GM19467 (cell line): ENCODE measurements around the gene IL11.

Experiments used
- ATAC-seq: cut with Tn5 transposase; IDR thresholded peaks from one replicate; pipeline ENCODE4 v1.9.1; 2021; ENCODE audit warnings: mild to moderate bottlenecking, moderate library complexity; ENCODE audit not compliant: unreplicated experiment

Gene IL11

DNA sequence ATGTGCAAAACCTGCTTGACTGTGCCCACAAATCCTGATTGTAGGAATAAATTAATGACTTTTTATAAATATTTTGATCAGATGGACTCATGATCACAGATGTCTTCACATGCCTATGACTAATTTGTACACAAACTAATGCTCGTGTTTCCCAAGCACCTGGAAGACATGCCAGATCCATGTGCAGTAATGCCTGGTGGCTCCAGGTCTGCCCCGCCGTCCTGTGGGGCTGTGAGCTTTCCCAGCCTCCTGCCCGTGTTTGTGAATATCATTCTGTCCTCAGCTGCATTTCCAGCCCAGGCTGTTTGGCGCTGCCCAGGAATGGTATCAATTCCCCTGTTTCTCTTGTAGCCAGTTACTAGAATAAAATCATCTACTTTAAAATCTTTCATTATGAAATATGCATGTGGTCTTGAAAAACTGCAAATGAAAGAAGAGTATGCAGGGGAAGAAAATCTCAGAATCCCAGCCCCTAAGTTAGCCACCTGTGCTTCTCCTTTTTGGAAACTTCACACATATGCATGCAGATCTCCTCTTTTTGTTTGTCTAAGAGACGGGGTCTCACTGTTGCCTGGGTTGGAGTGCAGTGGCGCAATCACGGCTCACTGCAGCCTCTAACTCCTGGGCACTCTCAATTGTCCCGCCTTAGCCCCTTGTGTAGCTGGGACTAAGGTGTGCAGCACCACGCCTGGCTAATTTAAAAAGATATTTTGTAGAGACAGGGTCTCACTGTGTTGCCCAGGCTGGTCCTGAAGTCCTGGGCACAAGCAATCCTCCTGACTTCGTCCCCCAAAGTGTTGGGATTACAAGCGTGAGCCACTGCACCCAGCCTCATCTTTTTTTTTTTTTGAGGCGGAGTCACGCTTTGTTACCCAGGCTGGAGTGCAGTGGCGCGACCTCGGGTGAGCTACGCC, 21.7 kb upstream of the IL11 start:
- no peak for ATAC-seq

DNA sequence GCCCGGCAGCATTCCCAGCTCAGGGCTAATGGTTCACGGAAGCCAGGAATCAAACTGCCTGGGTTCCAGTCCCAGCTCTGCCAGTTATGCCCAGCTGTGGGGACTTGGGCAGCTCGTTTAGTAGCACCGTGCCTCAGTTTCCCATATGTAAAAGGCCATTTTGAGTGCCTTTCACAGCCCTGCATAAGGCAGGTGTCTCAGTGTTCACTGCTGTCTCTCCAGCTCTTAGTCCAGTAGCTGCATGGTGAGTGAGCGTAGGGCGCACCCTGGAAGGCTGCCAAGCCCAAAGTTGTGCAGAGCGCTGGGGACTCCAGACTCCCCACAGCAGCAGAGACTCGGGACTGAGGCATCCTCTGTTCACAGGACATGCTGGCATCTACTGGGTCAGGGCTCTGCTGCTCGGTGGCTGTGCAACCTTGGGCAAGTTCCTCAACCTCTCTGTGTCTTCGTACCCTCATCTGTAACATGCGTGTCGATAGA, 21.0 kb upstream of the IL11 start:
- no peak for ATAC-seq

DNA sequence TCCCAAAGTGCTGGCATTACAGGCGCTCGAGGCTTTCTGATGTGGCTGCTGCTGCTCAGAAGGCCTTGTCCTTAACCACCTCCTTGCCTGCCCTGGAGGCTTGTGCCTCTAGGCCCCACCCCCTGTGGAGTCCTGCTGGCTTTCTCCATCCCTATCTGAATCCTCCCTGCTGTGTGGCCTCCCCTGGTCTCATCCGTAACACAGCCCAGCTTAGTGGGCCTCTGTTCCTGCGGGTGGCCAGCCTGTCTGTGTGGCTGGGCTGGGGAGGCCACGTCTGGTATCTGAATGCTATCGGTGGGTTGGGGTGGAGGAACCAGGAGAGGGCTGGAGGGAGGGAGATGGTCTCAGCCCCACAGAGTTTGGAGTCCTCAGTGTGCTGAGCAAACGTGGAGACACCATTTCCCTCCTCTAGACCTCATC, 20.2 kb upstream of the IL11 start:
- ATAC-seq = no peak

DNA sequence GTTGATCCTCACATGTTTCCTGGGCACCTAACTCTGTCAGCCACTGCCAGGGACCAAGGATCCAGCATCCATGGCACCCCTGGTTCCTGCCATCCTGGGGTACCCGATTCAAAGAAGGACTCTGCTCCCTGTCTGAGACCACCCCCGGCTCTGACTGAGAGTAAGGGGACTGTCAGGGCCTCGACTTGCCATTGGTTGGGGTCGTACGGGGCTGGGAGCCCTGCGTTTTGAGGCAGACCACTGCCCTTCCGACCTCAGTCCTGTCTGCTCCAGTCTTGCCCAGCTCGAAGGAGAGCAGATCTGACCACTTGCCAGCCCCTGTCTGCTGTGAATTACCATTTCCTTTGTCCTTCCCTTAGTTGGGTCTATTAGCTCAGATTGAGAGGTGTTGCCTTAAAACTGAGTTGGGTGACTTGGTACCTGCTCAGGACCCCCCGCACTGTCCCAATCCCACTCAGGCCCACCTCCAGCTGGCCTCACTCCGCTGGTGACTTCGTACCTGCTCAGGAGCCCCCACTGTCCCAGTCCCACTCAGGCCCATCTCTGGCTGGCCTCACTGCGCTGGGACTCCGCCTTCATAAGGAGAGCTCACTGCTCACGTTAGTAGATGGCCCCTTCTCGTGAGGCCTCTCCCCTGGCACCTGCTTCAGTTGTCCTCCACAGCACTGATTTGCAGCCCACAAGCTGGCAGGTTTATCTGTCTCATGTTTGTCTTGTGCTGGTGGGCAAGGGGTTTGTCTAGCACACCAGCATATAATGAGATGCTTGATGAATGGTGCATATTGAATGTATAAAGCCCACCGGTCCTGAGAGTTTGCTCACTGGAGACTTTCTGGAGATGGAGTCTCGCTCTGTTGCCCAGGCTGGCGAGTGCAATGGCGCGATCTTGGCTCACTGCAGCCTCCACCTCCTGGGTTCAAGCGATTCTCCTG, 19.4 kb upstream of the IL11 start:
- ATAC-seq = no peak

DNA sequence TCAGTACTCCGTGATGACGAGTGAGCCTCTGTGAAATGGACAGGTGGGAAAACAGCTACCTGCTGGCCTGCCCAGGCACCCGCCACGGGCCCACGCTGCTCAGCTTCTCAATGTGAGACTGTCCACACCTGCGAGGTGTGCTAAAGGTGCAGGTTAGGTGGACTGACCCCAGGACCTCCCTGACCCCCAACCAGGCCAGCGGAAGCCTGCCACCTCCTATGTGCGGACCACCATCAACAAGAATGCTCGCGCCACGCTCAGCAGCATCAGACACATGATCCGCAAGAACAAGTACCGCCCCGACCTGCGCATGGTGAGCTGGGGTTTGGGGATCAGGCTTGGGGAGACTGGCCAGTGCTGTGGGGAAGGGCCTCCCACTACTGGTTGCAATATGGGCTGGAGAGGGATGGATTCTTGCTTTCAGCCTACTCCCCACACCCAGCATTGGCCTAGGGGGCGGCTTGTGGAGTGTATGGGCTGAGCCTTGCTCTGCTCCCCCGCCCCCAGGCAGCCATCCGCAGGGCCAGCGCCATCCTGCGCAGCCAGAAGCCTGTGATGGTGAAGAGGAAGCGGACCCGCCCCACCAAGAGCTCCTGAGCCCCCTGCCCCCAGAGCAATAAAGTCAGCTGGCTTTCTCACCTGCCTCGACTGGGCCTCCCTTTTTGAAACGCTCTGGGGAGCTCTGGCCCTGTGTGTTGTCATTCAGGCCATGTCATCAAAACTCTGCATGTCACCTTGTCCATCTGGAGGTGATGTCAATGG, 17.7 kb upstream of the IL11 start:
- ATAC-seq = no peak

DNA sequence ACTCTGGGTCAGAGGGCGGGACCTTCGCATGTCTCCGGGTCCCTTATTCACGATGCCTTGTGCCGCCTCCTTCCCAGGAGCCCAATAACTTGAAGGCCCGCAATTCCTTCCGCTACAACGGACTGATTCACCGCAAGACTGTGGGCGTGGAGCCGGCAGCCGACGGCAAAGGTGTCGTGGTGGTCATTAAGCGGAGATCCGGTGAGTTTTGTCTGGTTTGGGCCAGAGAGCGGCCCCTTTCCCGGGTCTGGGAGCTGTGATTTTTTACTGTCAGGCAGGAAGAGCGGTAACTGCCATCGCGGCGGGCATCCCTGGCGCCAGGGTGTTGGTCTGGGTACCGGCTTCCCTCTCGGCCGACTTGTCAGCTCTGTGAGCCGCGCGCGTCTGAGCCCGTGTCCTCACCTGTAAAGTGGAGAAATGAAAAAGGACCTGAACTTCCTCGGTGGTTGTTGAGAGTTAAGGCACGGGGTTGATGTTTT, 16.3 kb upstream of the IL11 start:
- no peak for ATAC-seq

DNA sequence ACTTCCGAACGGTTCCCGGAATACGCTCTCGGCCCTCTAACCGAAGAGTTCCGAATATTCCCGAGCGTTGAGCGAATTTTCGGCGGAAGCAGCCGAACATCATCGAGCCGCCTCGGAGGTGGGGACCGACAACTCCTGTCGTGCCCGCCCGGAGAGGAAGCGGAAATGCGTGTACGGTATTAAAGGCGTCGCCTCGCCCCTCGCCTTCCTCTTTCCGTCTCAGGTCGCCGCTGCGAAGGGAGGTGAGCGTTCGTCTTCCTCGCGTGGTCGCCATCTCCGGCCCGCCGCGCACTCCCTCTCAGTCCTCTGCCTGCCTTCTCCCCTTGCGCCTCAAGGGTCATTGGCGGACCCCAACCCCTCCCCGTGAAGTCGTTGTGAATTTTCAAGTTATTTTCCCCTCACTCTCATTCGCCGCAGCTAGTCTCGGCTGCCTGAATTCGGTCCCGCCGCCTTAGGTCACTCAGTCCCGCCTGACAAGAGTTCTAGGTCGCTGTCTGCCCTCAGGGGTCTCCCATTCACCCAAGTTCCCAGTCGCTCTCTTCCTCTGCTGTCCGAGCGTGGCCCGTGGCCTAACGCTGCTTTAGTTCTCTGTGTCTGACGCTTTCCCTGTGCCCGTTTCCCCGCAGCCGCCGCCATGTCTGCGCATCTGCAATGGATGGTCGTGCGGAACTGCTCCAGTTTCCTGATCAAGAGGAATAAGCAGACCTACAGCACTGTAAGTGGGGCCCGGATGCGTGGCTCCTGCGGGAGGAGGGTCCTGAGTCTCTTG, 15.6 kb upstream of the IL11 start, which contains the start of gene RPL28:
TSS of gene RPL28 (plus strand) at position 209 of the 769 bp plus-strand sequence. CDS start at position 635, 426 bp downstream.
- ATAC-seq = peak; percentile 68

DNA sequence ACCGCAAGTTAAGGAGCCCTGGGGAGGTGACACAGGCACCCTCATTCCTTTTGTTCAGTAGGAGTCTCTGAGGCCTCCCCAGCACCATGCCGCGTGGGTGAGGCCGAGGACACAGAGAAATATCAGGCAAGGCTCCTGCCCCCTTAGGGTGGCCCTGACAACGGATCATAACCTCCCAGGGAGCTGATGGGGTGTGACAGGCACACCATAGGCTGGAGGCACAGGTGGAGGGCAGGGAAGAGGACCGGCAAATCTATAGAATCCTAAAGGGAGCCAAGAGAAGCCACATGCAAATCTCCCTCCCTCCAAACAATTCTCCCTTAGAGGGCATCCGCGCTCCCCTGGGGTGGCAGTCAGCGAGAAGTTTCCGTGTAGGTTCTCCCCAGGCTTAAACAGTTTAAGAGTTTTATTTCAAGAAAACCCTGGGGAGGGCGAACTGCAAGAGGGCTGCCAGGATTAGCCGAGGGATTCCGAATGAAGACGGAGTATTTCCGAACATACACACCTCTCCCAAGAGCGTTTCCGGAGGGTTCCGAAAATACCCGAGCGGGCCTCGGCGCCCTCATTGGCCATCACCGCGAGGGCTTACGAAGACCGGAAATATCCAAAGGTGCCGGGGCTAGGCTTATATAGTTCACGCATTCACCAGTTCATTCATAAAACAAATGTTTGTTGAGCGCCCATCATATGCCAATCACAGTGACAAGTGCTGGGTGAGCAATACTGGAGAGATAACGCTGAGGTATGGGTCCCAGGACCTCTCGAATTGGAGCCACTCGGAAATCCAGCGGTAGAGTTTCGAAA, 14.9 kb upstream of the IL11 start:
- ATAC-seq = peak; percentile 50

DNA sequence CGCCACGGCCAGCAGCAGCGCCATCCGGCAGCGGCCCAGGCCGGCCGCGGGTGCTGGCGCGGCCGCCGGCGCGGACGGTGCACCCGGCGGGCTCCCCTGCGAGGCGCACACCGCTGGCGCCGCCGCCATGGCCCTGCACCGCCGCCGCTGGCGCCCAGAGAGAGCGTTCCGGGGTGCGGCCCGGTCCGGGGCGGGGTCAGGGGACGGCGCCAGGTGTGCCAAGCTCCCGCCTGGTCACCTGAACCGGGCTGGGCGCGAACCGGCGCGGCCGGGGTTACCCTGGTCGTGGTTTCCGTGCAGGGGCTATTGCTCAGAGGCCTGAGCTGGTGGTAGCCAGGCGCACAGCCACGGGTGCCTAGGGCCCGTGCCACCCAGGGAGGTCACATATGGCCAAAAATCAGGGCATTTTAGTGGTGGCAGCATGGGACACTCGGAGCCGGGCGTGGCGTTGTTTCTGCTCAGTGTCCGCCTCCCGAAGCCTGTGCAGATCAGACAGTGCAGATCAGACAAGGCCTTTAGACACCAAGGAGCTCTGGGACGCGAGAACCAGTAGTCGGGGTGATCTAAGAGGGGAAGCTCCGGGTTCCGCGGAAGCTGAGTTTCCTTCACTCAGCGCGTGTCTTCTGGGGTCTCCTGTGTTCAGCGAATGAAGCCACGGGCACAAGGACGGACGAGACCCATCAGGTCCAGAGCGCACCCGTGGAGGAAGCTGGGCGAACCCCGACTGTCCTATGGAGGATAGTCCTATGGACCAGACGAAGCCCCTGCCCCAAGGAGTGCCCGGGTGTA, 14.1 kb upstream of the IL11 start, which contains the start of gene TMEM238:
TSS of gene TMEM238 (minus strand) at position 162 of the 789 bp plus-strand sequence. CDS start at position 129, 33 bp downstream.
- no peak for ATAC-seq

DNA sequence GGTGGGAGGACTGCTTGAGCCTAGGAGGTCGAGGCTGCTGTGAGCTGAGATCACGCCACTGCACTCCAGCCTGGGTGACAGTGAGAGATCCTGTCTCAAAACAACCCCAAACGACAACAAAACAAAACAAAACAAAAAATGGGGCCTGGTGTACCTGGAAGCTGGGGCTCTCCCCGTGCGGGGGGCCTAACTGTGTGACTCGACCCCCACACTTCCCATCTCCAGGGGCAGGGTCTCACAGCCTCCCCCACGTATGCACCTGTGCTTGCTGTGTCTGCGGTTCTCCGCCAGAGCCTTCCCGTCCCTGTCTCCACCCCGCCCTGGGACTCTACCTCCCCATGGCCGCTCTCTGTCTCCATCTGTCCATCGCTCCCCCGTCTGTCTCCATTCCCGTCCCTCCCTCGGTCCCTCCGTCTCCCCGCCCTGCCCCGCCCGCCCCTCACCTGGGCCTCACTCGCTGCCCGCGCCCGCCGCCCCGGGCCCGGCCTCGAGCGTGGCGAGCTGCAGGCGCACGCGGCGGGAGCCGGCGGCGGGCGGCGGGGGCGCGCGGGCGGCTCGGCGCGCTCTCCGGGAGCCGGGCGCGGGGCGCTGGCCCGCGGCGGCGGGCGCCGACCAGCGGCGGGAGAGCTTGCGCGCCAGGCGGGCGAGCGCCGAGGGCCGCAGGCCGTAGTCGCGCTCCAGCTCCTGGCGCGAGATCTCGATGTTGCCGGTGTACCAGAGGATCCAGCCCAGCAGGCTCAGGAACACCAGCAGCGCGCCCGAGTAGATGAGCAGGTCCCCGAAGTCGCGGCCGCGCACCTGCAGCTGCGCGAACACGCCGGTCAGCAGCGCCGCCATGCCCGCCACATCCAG, 13.2 kb upstream of the IL11 start:
- no peak for ATAC-seq

DNA sequence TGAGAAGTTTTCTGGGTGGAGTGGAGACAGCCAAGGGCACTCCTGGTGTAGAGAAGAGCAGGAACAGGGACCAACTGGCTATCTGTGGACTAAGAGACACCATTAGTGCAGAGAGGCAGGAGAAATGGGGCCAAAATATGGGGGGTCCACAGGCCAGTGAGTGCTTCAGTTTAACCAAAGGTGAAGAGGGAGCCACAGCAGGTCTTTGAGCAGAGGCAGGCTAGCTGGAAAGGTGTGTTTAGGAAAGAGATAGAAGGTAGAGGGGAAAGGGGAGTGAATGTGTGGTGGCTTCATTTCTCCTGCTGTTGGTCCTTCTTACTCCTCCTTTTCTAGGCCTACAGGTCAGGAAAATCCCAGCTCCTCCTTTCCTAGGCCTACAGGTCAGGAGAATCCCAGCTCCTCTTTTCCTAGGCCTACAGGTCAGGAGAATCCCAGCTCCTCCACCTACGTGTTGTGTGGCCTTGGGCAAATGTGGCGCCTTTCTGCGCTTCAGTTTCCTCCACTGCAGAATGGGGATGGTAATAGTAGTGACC, 12.3 kb upstream of the IL11 start:
- no peak for ATAC-seq

DNA sequence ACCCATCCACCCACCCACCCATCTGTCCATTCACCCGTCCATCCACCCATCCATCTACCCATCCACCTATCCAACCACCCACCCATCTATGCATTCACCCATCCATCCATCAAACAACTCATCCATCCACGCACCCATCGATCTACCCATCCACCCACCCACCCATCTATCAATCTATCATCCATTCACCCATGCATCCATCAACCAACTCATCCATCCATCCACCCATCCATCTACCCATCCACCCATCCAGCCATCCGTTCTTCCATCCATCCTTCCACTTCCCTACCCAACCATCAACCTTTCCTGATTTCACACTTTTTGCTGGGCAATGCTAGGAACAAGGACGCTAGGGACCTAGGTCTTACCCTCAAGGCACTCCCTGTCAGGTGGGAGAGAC, 11.8 kb upstream of the IL11 start:
- no peak for ATAC-seq

DNA sequence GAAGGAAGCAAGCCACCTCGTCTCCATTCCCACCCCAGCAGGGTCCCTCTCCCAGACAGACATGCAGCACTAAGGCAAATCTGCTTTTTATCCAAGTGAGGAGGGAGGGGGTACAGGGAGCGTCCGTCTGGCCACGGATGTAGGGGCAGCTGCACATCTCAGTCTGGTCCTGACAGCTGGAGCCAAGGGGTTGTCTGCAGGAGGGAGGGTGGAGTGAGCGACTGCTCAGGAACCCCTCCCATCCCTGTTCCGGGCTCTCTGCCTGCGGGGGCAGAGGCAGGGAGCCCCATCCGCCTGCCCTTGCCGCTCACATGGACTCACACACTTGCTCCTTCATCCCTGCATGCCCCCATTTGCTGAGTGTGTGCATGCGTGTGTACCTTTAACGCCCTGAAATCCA, 8.9 kb upstream of the IL11 start:
- ATAC-seq = no peak

DNA sequence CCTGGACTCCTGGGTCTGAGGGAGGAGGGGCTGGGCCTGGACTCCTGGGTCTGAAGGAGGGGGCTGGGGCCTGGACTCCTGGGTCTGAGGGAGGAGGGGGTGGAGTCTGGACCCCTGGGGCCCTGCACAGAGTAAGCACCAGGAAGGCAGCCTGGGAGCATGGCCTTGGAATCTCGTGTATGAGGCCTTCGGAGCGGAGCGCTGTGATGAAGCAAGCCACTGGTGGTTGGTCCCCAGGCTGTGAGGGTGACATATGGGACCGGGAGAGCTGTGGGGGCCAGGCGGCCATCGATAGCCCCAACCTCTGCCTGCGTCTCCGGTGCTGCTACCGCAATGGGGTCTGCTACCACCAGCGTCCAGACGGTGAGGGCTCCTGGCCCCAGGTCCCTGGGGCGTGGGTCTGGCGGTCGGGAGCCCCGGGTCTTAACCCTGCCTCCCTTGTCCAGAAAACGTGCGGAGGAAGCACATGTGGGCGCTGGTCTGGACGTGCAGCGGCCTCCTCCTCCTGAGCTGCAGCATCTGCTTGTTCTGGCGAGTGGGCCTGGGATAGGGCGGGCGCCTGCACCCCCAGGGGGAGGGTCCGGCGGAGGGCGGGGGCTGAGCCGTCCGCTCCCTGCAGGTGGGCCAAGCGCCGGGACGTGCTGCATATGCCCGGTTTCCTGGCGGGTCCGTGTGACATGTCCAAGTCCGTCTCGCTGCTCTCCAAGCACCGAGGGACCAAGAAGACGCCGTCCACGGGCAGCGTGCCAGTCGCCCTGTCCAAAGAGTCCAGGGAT, 7.3 kb upstream of the IL11 start:
- no peak for ATAC-seq

DNA sequence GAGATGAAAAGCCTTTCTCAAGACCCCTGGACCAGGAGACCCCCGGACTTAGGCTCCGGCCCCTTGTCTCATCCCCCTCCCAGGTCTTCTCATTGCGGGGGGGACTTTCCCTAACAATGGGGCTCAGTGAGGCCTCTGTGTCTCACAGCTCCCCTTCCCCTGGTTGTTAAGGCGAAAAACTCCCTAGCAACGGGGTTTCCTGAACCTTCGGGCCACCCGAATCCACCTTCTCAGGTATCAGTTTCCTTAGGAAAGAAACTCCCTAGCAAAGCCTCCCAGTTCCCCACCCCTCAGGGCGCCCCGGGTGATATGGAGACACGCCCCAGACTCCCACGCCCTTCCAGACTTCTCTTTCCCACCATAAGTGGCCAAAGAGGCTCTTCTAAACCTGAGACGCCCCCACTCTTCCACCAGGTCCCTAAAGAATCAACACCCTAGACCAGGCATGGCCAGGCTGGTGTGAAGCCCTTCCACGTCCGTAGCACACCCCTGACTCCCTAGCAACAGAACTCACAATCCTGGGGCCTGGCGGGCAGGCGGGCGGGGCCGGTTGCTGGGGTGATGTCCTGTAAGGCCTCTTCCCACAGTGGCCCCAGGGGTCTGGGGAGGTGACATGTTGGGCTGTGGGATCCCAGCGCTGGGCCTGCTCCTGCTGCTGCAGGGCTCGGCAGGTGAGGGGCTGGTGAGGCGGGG, 6.1 kb upstream of the IL11 start, which contains the start of gene TMEM190:
TSS of gene TMEM190 (plus strand) at position 586 of the 693 bp plus-strand sequence. CDS start at position 614, 28 bp downstream.
- no peak for ATAC-seq
